NCI-H1105 (cell line): ENCODE measurements around the gene PTH1R.

Source experiments
- DNase-seq: peaks from one replicate; lab custom pipeline; 2025; lab: John Stamatoyannopoulos, UW

The PTH1R gene

GRCh38 chr3:46877406-46878125 lies at the start of gene PTH1R:
TSS of gene PTH1R (plus strand) at chr3:46877721. CDS start at chr3:46883560, 5,839 bp downstream.
- no peak for DNase-seq

- DNase-seq = no peak
Observed at GRCh38 chr3:46829699-46830208, 47.8 kb upstream of the PTH1R start.

- no peak for DNase-seq
Observed at GRCh38 chr3:46830801-46831200, 46.7 kb upstream of the PTH1R start.

- no peak for DNase-seq
Observed at GRCh38 chr3:46831316-46831715, 46.2 kb upstream of the PTH1R start.

- DNase-seq = no peak
Observed at GRCh38 chr3:46831841-46832240, 45.7 kb upstream of the PTH1R start.

GRCh38 chr3:46833346-46834300 lies 43.9 kb upstream of the PTH1R start:
- DNase-seq = no peak

GRCh38 chr3:46835054-46835453 lies 42.5 kb upstream of the PTH1R start:
- no peak for DNase-seq

GRCh38 chr3:46835491-46835890 lies 42.0 kb upstream of the PTH1R start:
- no peak for DNase-seq

GRCh38 chr3:46838301-46838700 lies 39.2 kb upstream of the PTH1R start:
- DNase-seq = no peak

- DNase-seq = no peak
Observed at GRCh38 chr3:46840491-46840890, 37.0 kb upstream of the PTH1R start.

GRCh38 chr3:46843508-46843907 lies 34.0 kb upstream of the PTH1R start:
- no peak for DNase-seq

- DNase-seq = no peak
Observed at GRCh38 chr3:46844397-46844796, 33.1 kb upstream of the PTH1R start.

- DNase-seq = no peak
Observed at GRCh38 chr3:46844881-46845312, 32.6 kb upstream of the PTH1R start.

- DNase-seq = no peak
Observed at GRCh38 chr3:46845397-46845859, 32.1 kb upstream of the PTH1R start.

- DNase-seq = no peak
Observed at GRCh38 chr3:46845860-46846623, 31.5 kb upstream of the PTH1R start.

- DNase-seq = no peak
Observed at GRCh38 chr3:46846624-46847542, 30.6 kb upstream of the PTH1R start.

- no peak for DNase-seq
Observed at GRCh38 chr3:46847744-46848143, 29.8 kb upstream of the PTH1R start.

- no peak for DNase-seq
Observed at GRCh38 chr3:46848271-46849044, 29.1 kb upstream of the PTH1R start.

- no peak for DNase-seq
Observed at GRCh38 chr3:46849045-46849631, 28.4 kb upstream of the PTH1R start.
